ENCODE data around the gene INPP5E. TPM values are rescaled to one million over a fixed set of nuclear protein-coding genes. Genes with fewer than 3 reads are reported as not detected.

The INPP5E gene
- total RNA-seq, 8 experiments from 2014 or later: 4.5 to 11.1 (median 8.6) TPM

GRCh38 chr9:136454026-136454796 lies 14.6 kb upstream of the INPP5E start:
- in situ Hi-C loops (cut with MboI; ENCODE audit: low pct_unique_long_range_greater_than_20kb in 2 of 9, low sequenced_read_pairs in 9 of 9, unreplicated experiment in 9 of 9): no loop called here
- peak in 3 of 8 experiments; percentile 14 to 20 (median 17) for ATAC-seq (replicated peaks in 6 of 8)
- Histone ChIP-seq H3K4me1 (replicated peaks in 1 of 2) (no peaks in the 10 kb centered on the region), H3K27ac (no peak overlapping the region), H3K4me3 (no peak overlapping the region)
- WGBS, 10 experiments: 54 to 100% (median 100%) methylated on average over 1 to 16 of the region's 25 CpGs; no CpG with 5 or more reads in 2 of the 10 experiments

GRCh38 chr9:136453326-136453725 lies 13.7 kb upstream of the INPP5E start:
- 40 to 100% (median 95%) methylated on average over 1 to 9 of the region's 11 CpGs; no CpG with 5 or more reads in 1 of the 10 experiments for WGBS, 10 experiments

GRCh38 chr9:136451221-136451877 lies 11.7 kb upstream of the INPP5E start:
- Histone ChIP-seq H3K27ac (no peak overlapping the region), H3K4me1 (replicated peaks in 1 of 2) (no peaks in the 10 kb centered on the region), H3K4me3 (no peak overlapping the region)
- 52 to 94% (median 86%) methylated on average over 2 to 20 of the region's 26 CpGs; no CpG with 5 or more reads in 3 of the 10 experiments for WGBS, 10 experiments
- peak in 3 of 8 experiments; percentile 6 to 41 (median 28) for ATAC-seq (replicated peaks in 6 of 8)
- in situ Hi-C loops (cut with MboI; ENCODE audit: low pct_unique_long_range_greater_than_20kb in 2 of 9, low sequenced_read_pairs in 9 of 9, unreplicated experiment in 9 of 9): no loop called here

More at GRCh38 chr9:136453326-136453725, 13.7 kb upstream of the INPP5E start:
- ATAC-seq (replicated peaks in 6 of 8): no peak
- Histone ChIP-seq H3K27ac (no peak overlapping the region), H3K4me1 (replicated peaks in 1 of 2) (no peaks in the 10 kb centered on the region), H3K4me3 (no peak overlapping the region)
- in situ Hi-C loops (cut with MboI; ENCODE audit: low pct_unique_long_range_greater_than_20kb in 2 of 9, low sequenced_read_pairs in 9 of 9, unreplicated experiment in 9 of 9): no loop called here

GRCh38 chr9:136448655-136449054 lies 9.0 kb upstream of the INPP5E start:
- WGBS, 10 experiments: 20 to 100% (median 93%) methylated on average over 1 to 2 of the region's 3 CpGs; no CpG with 5 or more reads in 5 of the 10 experiments
- in situ Hi-C loops (cut with MboI; ENCODE audit: low pct_unique_long_range_greater_than_20kb in 2 of 9, low sequenced_read_pairs in 9 of 9, unreplicated experiment in 9 of 9): no loop called here
- no peak overlapping the region for H3K4me3 ChIP-seq
- H3K4me1 ChIP-seq (replicated peaks in 1 of 2): no peaks in the 10 kb centered on the region
- no peak overlapping the region for H3K27ac ChIP-seq
- no peak for ATAC-seq (replicated peaks in 6 of 8)

- ATAC-seq (replicated peaks in 6 of 8): no peak
- WGBS, 10 experiments: 80 to 100% (median 91%) methylated on average over 4 to 15 of the region's 27 CpGs; no CpG with 5 or more reads in 5 of the 10 experiments
- Histone ChIP-seq H3K4me3 (no peak overlapping the region), H3K4me1 (replicated peaks in 1 of 2) (no peaks in the 10 kb centered on the region), H3K27ac (no peak overlapping the region)
- in situ Hi-C loops (cut with MboI; ENCODE audit: low pct_unique_long_range_greater_than_20kb in 2 of 9, low sequenced_read_pairs in 9 of 9, unreplicated experiment in 9 of 9): no loop called here
Measured at GRCh38 chr9:136447173-136447778, 7.6 kb upstream of the INPP5E start.

- Histone ChIP-seq H3K4me3 (no peak overlapping the region), H3K27ac (no peak overlapping the region), H3K4me1 (replicated peaks in 1 of 2) (no peaks in the 10 kb centered on the region)
- in situ Hi-C loops (cut with MboI; ENCODE audit: low pct_unique_long_range_greater_than_20kb in 2 of 9, low sequenced_read_pairs in 9 of 9, unreplicated experiment in 9 of 9): no loop called here
- no peak for ATAC-seq (replicated peaks in 6 of 8)
- 80 to 100% (median 98%) methylated on average over 1 to 6 of the region's 7 CpGs; no CpG with 5 or more reads in 2 of the 10 experiments for WGBS, 10 experiments
Measured at GRCh38 chr9:136445799-136446198, 6.2 kb upstream of the INPP5E start.

- peaks cover 3 to 9% of the 10 kb centered on the region in 2 donors for H3K4me1 ChIP-seq (replicated peaks in 1 of 2)
- H3K4me3 ChIP-seq: no peak overlapping the region
- H3K27ac ChIP-seq: no peak overlapping the region
- WGBS, 10 experiments: 62 to 100% (median 96%) methylated on average over 1 to 9 of the region's 20 CpGs; no CpG with 5 or more reads in 4 of the 10 experiments
- in situ Hi-C loops (cut with MboI; ENCODE audit: low pct_unique_long_range_greater_than_20kb in 2 of 9, low sequenced_read_pairs in 9 of 9, unreplicated experiment in 9 of 9): no loop called here
- ATAC-seq (replicated peaks in 6 of 8): no peak
Measured at GRCh38 chr9:136444102-136444501, 4.5 kb upstream of the INPP5E start.

GRCh38 chr9:136443687-136444086 lies 4.0 kb upstream of the INPP5E start:
- Histone ChIP-seq H3K27ac (no peak overlapping the region), H3K4me1 (replicated peaks in 1 of 2) (peaks cover 3 to 9% of the 10 kb centered on the region in 2 donors), H3K4me3 (no peak overlapping the region)
- in situ Hi-C loops (cut with MboI; ENCODE audit: low pct_unique_long_range_greater_than_20kb in 2 of 9, low sequenced_read_pairs in 9 of 9, unreplicated experiment in 9 of 9): no loop called here
- WGBS, 10 experiments: 80 to 100% (median 87%) methylated on average over 1 to 6 of the region's 7 CpGs; no CpG with 5 or more reads in 4 of the 10 experiments
- ATAC-seq (replicated peaks in 6 of 8): no peak

- in situ Hi-C loops (cut with MboI; ENCODE audit: low pct_unique_long_range_greater_than_20kb in 2 of 9, low sequenced_read_pairs in 9 of 9, unreplicated experiment in 9 of 9): no loop called here
- H3K4me3 ChIP-seq: no peak overlapping the region
- H3K4me1 ChIP-seq (replicated peaks in 1 of 2): peaks cover 3 to 10% of the 10 kb centered on the region in 2 donors
- no peak overlapping the region for H3K27ac ChIP-seq
- 50 to 100% (median 92%) methylated on average over 1 to 7 of the region's 15 CpGs; no CpG with 5 or more reads in 6 of the 10 experiments for WGBS, 10 experiments
- no peak for ATAC-seq (replicated peaks in 6 of 8)
Measured at GRCh38 chr9:136443087-136443486, 3.4 kb upstream of the INPP5E start.

- Histone ChIP-seq H3K27ac (no peak overlapping the region), H3K4me1 (replicated peaks in 1 of 2) (peaks cover 11 to 19% of the 10 kb centered on the region in 2 donors), H3K4me3 (no peak overlapping the region)
- WGBS, 10 experiments: 58 to 90% (median 80%) methylated on average over 1 to 2 of the region's 5 CpGs; no CpG with 5 or more reads in 5 of the 10 experiments
- no peak for ATAC-seq (replicated peaks in 6 of 8)
- in situ Hi-C loops (cut with MboI; ENCODE audit: low pct_unique_long_range_greater_than_20kb in 2 of 9, low sequenced_read_pairs in 9 of 9, unreplicated experiment in 9 of 9): no loop called here
Measured at GRCh38 chr9:136442265-136442664, 2.6 kb upstream of the INPP5E start.

GRCh38 chr9:136441681-136442245 lies 2.1 kb upstream of the INPP5E start:
- H3K27ac ChIP-seq: no peak overlapping the region
- H3K4me1 ChIP-seq (replicated peaks in 1 of 2): peaks cover 16 to 23% of the 10 kb centered on the region in 2 donors
- 71 to 100% (median 94%) methylated on average over 2 to 8 of the region's 17 CpGs; no CpG with 5 or more reads in 5 of the 10 experiments for WGBS, 10 experiments
- H3K4me3 ChIP-seq: no peak overlapping the region
- no peak for ATAC-seq (replicated peaks in 6 of 8)
- in situ Hi-C loops (cut with MboI; ENCODE audit: low pct_unique_long_range_greater_than_20kb in 2 of 9, low sequenced_read_pairs in 9 of 9, unreplicated experiment in 9 of 9): no loop called here

- WGBS, 10 experiments: 62 to 100% (median 82%) methylated on average over 1 to 5 of the region's 15 CpGs; no CpG with 5 or more reads in 2 of the 10 experiments
- Histone ChIP-seq H3K4me1 (replicated peaks in 1 of 2) (peaks cover 20 to 23% of the 10 kb centered on the region in 2 donors), H3K4me3 (no peak overlapping the region), H3K27ac (no peak overlapping the region)
- in situ Hi-C loops (cut with MboI; ENCODE audit: low pct_unique_long_range_greater_than_20kb in 2 of 9, low sequenced_read_pairs in 9 of 9, unreplicated experiment in 9 of 9): no loop called here
- ATAC-seq (replicated peaks in 6 of 8): no peak
Measured at GRCh38 chr9:136441191-136441680, 1.6 kb upstream of the INPP5E start.

Measured in motor neuron (in vitro differentiated cells).